Astrocyte (in vitro differentiated cells and primary cell): Measurements from ENCODE around the gene PTPRD. TPM values are rescaled to one million over a fixed set of nuclear protein-coding genes. Genes with fewer than 3 reads are reported as not detected.

Experiments
- DNase-seq: peaks from one replicate; pipeline ENCODE4 v3.0.0-alpha.2; 2010; ENCODE audit warnings: low read depth
- FAIRE-seq: peaks from 2 replicates; lab custom pipeline; 2011; peaks lifted over from hg19 to GRCh38; lab: Jason Lieb, UNC
- H2AFZ ChIP-seq: 2 replicates; pipeline ENCODE4 v1.6.0; 2012; ENCODE audit warnings: low read depth, low read length, inconsistent platforms
- H3K27ac ChIP-seq: 2 replicates; pipeline ENCODE4 v1.5.1; 2011; ENCODE audit warnings: low read depth, low read length, inconsistent platforms
- H3K27me3 ChIP-seq: 2 replicates; pipeline ENCODE4 v1.6.0; 2011; ENCODE audit warnings: low read length, inconsistent platforms; ENCODE audit not compliant: insufficient read depth
- H3K36me3 ChIP-seq: 2 replicates; pipeline ENCODE4 v1.5.1; 2011; ENCODE audit warnings: low read length, inconsistent platforms; ENCODE audit not compliant: insufficient read depth
- H3K4me1 ChIP-seq: 2 replicates; pipeline ENCODE4 v1.5.1; 2011; ENCODE audit warnings: low read length, inconsistent platforms; ENCODE audit not compliant: insufficient read depth
- H3K4me2 ChIP-seq: 2 replicates; pipeline ENCODE4 v1.6.0; 2012; ENCODE audit warnings: low read length, inconsistent platforms
- H3K4me3 ChIP-seq: 2 replicates; pipeline ENCODE4 v1.5.1; 2011; ENCODE audit warnings: low read depth, mild to moderate bottlenecking, low read length, inconsistent platforms; ENCODE audit not compliant: insufficient read depth
- H3K79me2 ChIP-seq: 2 replicates; pipeline ENCODE4 v1.6.0; 2012; ENCODE audit warnings: mild to moderate bottlenecking, low read length, inconsistent platforms; ENCODE audit not compliant: insufficient read depth
- H3K9ac ChIP-seq: 2 replicates; pipeline ENCODE4 v1.6.0; 2012; ENCODE audit warnings: mild to moderate bottlenecking, low read length, inconsistent platforms
- H3K9me3 ChIP-seq: 2 replicates; pipeline ENCODE4 v1.5.1; 2012; ENCODE audit warnings: low read depth, mild to moderate bottlenecking, low read length, inconsistent platforms; ENCODE audit not compliant: insufficient read depth
- H4K20me1 ChIP-seq: 2 replicates; pipeline ENCODE4 v1.6.0; 2012; ENCODE audit warnings: low read length, inconsistent platforms; ENCODE audit not compliant: insufficient read depth
- H3K27ac Mint-ChIP-seq: one replicate; pipeline ENCODE4 v1.8.0; 2021; ENCODE audit warnings: mild to moderate bottlenecking, mixed read lengths; ENCODE audit not compliant: unreplicated experiment
- H3K27me3 Mint-ChIP-seq: one replicate; pipeline ENCODE4 v1.8.0; 2021; ENCODE audit warnings: low read depth, mixed read lengths; ENCODE audit not compliant: unreplicated experiment
- H3K36me3 Mint-ChIP-seq: one replicate; pipeline ENCODE4 v1.8.0; 2021; ENCODE audit warnings: low read depth, mixed read lengths; ENCODE audit not compliant: unreplicated experiment
- H3K4me1 Mint-ChIP-seq: one replicate; pipeline ENCODE4 v1.8.0; 2021; ENCODE audit warnings: low read depth, mixed read lengths; ENCODE audit not compliant: unreplicated experiment
- H3K4me3 Mint-ChIP-seq: one replicate; pipeline ENCODE4 v1.8.0; 2021; ENCODE audit warnings: mild to moderate bottlenecking, moderate library complexity, mixed read lengths; ENCODE audit not compliant: unreplicated experiment
- H3K9me3 Mint-ChIP-seq: one replicate; pipeline ENCODE4 v1.8.0; 2021; ENCODE audit warnings: mild to moderate bottlenecking, mixed read lengths; ENCODE audit not compliant: unreplicated experiment
- EZH2 ChIP-seq: IDR thresholded peaks from 2 replicates; pipeline ENCODE4 v1.6.1; 2012; ENCODE audit warnings: mild to moderate bottlenecking, low read length, inconsistent platforms; ENCODE audit not compliant: insufficient read depth
- total RNA-seq: library from RNA; stranded (reverse); gene quantifications from 2 replicates; pipeline ENCODE4 v1.2.1, GENCODE V29; 2021
- TF ChIP-seq, protein P1 (sequence below): IDR thresholded peaks from 2 replicates; pipeline ENCODE4 v1.5.1; 2011; ENCODE audit warnings: low read depth, mild to moderate bottlenecking, inconsistent platforms, low read length, moderate library complexity; ENCODE audit not compliant: insufficient read depth

PTPRD gene
- total RNA-seq, 1 donor from 2014 or later, result 88.1 TPM

DNA sequence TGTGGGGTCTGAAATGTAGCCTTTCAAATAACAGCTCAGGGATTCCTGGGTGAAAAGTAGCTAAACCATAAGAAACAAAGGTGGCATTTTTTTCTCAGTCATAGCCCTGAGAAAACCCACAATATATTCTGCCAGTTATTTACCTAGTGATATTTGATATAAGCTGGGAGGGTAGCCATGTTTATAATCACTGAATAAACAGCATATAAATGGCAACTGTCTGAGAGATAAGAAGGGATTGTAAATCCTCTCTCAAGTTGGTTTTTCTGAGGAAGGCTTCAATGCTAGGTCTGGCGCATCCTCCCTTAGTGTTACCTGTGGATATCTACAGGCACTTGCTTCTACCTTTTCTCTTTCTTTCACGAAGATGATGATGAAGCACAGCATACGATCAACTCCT, 1732.7 kb downstream of the PTPRD start:
- no peak overlapping the region for H3K4me3 ChIP-seq
- no peak for DNase-seq
- no peaks in the 10 kb centered on the region for H3K79me2 ChIP-seq
- Mint-ChIP-seq H3K9me3 (no peaks in the 10 kb centered on the region), H3K4me3 (no peak overlapping the region), H3K36me3 (no peaks in the 10 kb centered on the region), H3K27me3 (peaks cover 2% of the 10 kb centered on the region), H3K4me1 (peaks cover 4% of the 10 kb centered on the region), H3K27ac (no peak overlapping the region)
- no peak for FAIRE-seq
- no peaks in the 10 kb centered on the region for H3K9me3 ChIP-seq
- H3K36me3 ChIP-seq, result no peaks in the 10 kb centered on the region
- no peak overlapping the region for H3K4me2 ChIP-seq
- H3K4me1 ChIP-seq, result no peaks in the 10 kb centered on the region
- no peak overlapping the region for H3K27ac ChIP-seq
- no peaks in the 10 kb centered on the region for H4K20me1 ChIP-seq
- no peak overlapping the region for H3K9ac ChIP-seq
- H2AFZ ChIP-seq, result no peak overlapping the region
- TF ChIP-seq, protein P1, sequence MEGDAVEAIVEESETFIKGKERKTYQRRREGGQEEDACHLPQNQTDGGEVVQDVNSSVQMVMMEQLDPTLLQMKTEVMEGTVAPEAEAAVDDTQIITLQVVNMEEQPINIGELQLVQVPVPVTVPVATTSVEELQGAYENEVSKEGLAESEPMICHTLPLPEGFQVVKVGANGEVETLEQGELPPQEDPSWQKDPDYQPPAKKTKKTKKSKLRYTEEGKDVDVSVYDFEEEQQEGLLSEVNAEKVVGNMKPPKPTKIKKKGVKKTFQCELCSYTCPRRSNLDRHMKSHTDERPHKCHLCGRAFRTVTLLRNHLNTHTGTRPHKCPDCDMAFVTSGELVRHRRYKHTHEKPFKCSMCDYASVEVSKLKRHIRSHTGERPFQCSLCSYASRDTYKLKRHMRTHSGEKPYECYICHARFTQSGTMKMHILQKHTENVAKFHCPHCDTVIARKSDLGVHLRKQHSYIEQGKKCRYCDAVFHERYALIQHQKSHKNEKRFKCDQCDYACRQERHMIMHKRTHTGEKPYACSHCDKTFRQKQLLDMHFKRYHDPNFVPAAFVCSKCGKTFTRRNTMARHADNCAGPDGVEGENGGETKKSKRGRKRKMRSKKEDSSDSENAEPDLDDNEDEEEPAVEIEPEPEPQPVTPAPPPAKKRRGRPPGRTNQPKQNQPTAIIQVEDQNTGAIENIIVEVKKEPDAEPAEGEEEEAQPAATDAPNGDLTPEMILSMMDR, result no peak
- no peak for TF ChIP-seq EZH2
- H3K27me3 ChIP-seq, result no peaks in the 10 kb centered on the region

DNA sequence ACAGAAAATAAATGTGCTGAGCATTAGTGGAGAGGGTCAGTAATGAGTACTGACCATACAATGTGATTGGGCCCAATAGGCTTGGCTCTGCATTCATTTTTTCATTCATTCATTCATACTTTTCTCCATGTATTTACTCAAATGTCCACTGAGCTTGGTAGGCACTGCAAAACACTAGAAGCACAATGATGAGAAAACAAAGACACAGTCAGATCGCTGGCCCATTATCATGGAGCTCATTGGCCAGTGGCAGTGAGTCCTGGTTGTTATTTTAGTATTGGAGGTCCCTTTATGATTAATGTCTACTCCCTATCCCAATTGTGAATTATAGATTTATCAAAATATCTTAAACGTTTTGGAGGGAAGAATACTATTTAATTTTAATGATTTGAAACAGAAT, 1733.5 kb downstream of the PTPRD start:
- no peak overlapping the region for H3K9ac ChIP-seq
- no peaks in the 10 kb centered on the region for H3K4me1 ChIP-seq
- FAIRE-seq (no peak), DNase-seq (no peak)
- no peaks in the 10 kb centered on the region for H3K9me3 ChIP-seq
- no peaks in the 10 kb centered on the region for H3K79me2 ChIP-seq
- H2AFZ ChIP-seq, result no peak overlapping the region
- H3K4me2 ChIP-seq, result no peak overlapping the region
- Mint-ChIP-seq H3K27ac (no peak overlapping the region), H3K36me3 (no peaks in the 10 kb centered on the region), H3K4me1 (peaks cover 4% of the 10 kb centered on the region), H3K4me3 (no peak overlapping the region), H3K27me3 (peaks cover 2% of the 10 kb centered on the region), H3K9me3 (no peaks in the 10 kb centered on the region)
- H3K27ac ChIP-seq, result no peak overlapping the region
- H3K36me3 ChIP-seq, result no peaks in the 10 kb centered on the region
- no peak overlapping the region for H3K4me3 ChIP-seq
- no peaks in the 10 kb centered on the region for H3K27me3 ChIP-seq
- H4K20me1 ChIP-seq, result no peaks in the 10 kb centered on the region
- no peak for TF ChIP-seq EZH2
- TF ChIP-seq, protein P1, result no peak

DNA sequence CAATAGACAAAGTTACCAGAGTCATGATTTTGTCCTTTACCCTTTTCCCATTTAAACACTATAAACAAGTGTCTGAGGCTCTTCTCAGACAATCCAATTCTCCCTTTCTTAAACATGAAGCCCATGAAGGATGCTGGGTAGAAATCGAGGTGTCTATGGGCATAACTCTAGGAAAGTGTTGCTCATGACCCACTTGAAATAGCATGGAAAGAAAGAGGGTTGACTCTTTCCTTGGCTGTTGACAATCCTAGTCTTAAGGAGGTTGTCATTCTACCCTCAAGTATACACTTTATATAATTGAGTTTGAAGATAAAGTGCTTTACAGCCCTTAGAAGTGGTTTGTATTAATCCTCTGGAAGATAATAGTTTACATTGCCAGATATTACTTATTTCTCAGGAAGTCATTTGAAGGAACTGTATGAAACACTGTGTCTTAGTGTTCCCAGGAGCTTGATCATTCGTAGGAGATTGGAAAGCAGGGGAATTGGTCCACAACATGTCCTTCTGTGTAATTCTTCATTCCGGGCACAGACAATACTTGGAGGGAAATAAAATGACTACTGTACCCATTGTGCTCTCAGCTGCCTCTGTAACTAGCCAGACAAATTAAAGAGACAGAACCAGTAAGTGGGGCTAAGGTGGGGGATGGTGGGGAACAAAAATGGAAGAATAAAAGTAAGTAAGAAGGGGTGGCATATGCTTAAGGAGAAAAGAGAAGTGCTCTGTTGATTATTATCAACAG, 1734.9 kb downstream of the PTPRD start:
- H3K4me1 ChIP-seq, result no peaks in the 10 kb centered on the region
- no peak overlapping the region for H3K27ac ChIP-seq
- H3K4me3 ChIP-seq, result no peak overlapping the region
- H3K9ac ChIP-seq, result no peak overlapping the region
- H3K4me1 Mint-ChIP-seq, result peaks cover 7% of the 10 kb centered on the region
- no peaks in the 10 kb centered on the region for H3K79me2 ChIP-seq
- DNase-seq (no peak), FAIRE-seq (no peak)
- H3K9me3 ChIP-seq, result no peaks in the 10 kb centered on the region
- H4K20me1 ChIP-seq, result no peaks in the 10 kb centered on the region
- H3K27ac Mint-ChIP-seq, result no peak overlapping the region
- no peaks in the 10 kb centered on the region for H3K36me3 ChIP-seq
- no peak for TF ChIP-seq EZH2
- TF ChIP-seq, protein P1, result no peak
- no peak overlapping the region for H2AFZ ChIP-seq
- H3K27me3 ChIP-seq, result no peaks in the 10 kb centered on the region
- H3K4me3 Mint-ChIP-seq, result no peak overlapping the region
- no peaks in the 10 kb centered on the region for H3K27me3 Mint-ChIP-seq
- H3K4me2 ChIP-seq, result no peak overlapping the region
- H3K36me3 Mint-ChIP-seq, result no peaks in the 10 kb centered on the region
- H3K9me3 Mint-ChIP-seq, result no peaks in the 10 kb centered on the region
